HG03558 (cell line): ENCODE results near the gene HAGHL.
"Not testable (repeated sequence)": the region's sequence is repeated elsewhere in the genome, so short reads cannot be mapped to it uniquely, and the experiment has no call there.

Experiments
- ATAC-seq: cut with Tn5 transposase; IDR thresholded peaks from one replicate; pipeline ENCODE4 v1.9.1; 2021; ENCODE audit warnings: moderate number of reproducible peaks; ENCODE audit not compliant: unreplicated experiment; ENCODE audit errors: extremely low read depth

Gene HAGHL

DNA sequence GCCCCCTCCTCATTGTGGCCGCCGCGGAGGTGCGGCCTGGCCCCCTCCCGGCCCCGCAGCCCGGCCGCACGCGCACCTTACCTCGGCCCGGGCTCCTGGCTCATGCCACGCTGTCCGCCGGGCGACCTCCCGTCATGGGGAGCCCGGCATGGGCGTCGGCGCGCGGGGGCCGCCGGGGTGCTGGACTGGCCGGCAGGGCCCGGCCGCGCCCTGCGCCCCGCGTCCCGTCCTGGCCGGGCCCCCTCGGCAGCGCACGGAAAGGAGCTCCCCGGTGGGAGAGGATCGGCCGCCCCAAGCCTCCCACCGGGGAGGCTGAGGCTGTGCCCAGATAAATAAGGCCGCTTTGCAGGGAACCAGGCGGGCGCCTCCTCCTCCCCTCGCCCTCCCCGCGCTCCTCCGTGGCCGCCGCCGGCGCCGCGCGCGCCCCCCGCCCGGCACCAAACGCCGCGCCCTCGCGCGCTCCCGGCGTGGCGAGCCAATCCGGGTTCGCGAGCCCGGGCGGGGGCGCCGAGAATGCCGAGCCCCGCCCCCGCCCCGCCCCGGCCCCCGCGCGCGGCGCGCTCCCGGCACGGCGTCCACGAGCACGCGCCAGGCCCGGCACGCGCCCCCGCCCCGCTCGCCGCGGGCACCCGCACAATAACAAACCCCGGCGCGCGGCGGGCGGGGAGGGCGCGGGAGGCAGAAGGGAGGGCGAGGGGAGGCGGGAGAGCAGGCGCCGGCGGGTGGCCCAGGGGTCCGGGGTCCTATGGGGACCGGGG is 21.3 kb upstream of the HAGHL start, which contains the start of gene FBXL16:
TSS of gene FBXL16 (minus strand) at position 371 of the 758 bp plus-strand sequence. CDS start 8,396 bp downstream, outside the sequence.
- no peak for ATAC-seq

DNA sequence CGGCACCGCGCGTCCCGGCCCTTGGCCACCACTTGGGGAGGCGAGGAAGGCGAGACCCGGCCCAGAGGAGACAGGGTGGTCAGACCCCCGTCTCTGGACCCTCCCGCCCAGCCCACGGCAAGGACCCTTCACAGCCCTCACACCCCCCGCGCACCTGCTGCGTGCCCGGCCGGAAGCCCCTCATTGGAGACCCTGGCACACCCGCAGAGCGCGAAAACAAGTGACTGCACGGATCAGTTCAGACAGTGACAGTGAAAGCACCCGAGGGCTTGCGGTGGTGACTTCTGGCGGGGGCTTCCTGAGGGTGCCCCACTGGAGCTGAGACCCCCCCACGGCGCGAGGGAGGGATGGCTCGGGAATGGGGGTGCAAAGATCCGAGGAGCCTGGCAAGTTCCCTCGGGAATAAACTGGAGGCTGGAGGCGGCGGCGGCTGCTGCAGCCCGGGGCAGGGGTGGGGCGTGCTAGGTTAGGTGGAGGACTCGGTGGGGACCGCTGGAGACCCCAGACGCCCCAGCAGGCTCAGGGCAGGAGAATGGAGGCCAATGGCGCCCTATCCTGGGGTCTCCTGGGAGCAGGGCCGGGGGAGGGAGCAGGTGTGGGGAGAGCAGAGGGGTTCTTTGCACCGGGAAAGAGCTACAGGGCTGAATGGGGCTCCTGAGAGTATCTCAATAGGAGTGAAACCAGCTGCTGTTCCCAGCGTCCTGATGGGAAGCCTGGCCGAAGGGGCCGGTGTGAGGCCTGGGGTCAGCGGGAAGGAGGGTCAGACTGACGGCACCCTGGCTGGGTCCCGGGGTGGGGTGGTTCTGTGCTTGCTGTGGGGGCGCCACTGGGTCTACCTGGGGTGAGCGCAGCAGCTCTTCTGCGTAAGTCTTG is 20.5 kb upstream of the HAGHL start:
- ATAC-seq = no peak

- no peak for ATAC-seq
These were observed 19.8 kb upstream of the HAGHL start for GRCh38 chr16:707062-707538.

GRCh38 chr16:708019-708418 is 18.9 kb upstream of the HAGHL start:
- ATAC-seq = no peak

DNA sequence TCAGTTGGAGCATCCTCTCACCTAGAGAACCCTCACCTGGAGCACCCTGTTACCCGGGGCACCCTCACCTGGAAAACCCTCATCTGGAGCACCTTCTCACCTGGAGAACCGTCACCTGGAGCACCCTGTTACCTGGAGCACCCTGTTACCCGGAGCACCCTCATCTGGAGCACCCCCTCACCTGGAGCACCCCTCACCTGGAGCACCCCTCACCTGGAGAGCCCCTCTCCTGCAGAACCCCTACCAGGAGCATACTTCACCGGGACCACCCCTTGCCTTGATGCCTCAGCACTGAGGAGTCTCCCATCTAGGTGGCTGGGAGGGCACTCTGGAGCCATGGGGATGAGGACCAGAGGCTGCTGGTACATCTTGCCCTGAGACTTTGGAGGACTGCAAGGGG is 17.9 kb upstream of the HAGHL start:
- no peak for ATAC-seq

GRCh38 chr16:709566-710499 is 17.1 kb upstream of the HAGHL start:
- no peak for ATAC-seq

GRCh38 chr16:710500-711075 is 16.3 kb upstream of the HAGHL start:
- ATAC-seq = no peak

DNA sequence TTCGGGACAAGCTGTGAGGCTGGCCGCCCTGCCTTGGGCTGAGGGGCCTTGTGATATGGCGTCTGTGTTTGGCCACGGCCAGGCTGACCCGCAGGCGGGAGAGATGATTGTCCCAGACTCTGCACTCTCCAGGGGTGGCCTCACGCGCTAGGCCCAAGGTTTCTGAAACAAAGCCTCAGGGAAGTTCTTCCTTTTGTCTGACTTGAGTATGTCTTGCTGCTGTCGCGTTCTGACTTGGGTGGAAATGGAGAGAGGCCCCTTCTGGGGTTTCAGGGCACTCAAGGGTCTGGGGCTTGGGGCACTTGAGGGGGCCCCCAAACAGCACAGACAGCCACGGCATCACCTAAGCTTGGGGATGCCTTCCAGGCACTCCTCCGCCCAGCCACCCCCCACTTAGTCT is 15.8 kb upstream of the HAGHL start:
- no peak for ATAC-seq

- ATAC-seq = no peak
These were observed 15.2 kb upstream of the HAGHL start for GRCh38 chr16:711548-712320.

- ATAC-seq = not testable (repeated sequence)
These were observed 14.1 kb upstream of the HAGHL start for GRCh38 chr16:712740-713250.

- ATAC-seq = no peak
These were observed 12.8 kb upstream of the HAGHL start for GRCh38 chr16:714079-714478.

DNA sequence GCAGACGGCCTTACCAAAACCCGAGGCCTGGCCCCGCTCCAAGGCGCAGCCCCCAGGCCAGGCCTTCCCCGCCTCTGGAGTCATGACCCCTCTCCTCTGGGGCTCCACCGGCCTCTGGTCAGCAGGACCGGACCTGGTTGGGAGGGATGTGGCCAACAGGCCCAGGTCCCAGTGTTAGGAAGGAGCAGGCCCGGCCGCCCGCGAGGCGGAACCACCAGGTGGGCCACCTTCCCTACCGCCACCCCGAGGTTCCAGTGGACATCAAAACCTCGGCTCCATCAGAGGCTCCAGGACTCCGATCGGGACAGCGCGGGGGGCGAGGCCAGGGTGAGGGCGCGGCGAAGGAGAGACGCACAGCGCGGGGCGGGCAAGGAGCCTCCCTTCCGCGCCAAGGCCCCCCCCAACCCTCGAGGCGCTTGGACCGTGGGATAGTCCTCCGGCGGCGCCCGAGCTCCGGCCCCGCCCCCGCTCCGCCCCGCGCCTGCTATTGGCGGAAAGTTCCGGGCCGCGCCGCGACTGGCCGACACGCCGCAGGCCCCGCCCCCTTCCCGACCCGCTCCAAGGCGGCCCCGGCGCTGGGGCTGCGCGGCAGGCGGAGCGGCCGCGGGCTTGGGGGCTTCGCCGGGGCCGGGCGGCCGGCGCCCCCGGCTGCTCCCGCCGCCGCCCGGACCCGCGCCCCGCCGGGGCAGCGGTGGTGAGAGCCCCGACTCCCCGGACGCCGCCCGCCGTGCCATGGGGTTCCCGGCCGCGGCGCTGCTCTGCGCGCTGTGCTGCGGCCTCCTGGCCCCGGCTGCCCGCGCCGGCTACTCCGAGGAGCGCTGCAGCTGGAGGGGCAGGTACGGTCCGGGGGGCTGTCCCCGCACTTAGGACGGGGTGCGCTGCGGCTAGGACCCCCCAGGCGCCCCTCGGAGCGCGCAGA is 12.1 kb upstream of the HAGHL start, which contains the start of gene METRN:
TSS of gene METRN (plus strand) at position 561 of the 919 bp plus-strand sequence. CDS start at position 733, 172 bp downstream.
- ATAC-seq = no peak

DNA sequence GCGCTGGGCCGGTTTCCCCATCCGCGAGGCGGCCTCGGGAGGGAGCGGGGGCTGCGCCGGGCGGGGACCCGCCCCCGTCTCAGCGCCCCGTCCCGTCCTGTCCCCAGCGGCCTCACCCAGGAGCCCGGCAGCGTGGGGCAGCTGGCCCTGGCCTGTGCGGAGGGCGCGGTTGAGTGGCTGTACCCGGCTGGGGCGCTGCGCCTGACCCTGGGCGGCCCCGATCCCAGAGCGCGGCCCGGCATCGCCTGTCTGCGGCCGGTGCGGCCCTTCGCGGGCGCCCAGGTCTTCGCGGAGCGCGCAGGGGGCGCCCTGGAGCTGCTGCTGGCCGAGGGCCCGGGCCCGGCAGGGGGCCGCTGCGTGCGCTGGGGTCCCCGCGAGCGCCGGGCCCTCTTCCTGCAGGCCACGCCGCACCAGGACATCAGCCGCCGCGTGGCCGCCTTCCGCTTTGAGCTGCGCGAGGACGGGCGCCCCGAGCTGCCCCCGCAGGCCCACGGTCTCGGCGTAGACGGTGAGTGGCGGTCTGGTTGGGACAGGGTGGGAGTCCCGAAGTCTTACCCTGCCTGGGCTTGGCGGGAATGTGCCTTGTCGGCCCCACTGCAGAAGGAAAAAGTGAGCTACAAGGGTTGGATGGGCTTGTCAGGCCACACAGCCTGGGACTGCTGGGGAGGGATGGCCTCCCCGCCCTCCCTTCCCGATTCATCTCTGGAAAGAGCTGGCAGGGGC is 11.3 kb upstream of the HAGHL start:
- no peak for ATAC-seq

- ATAC-seq = no peak
These were observed 10.7 kb upstream of the HAGHL start for GRCh38 chr16:716200-716568.

DNA sequence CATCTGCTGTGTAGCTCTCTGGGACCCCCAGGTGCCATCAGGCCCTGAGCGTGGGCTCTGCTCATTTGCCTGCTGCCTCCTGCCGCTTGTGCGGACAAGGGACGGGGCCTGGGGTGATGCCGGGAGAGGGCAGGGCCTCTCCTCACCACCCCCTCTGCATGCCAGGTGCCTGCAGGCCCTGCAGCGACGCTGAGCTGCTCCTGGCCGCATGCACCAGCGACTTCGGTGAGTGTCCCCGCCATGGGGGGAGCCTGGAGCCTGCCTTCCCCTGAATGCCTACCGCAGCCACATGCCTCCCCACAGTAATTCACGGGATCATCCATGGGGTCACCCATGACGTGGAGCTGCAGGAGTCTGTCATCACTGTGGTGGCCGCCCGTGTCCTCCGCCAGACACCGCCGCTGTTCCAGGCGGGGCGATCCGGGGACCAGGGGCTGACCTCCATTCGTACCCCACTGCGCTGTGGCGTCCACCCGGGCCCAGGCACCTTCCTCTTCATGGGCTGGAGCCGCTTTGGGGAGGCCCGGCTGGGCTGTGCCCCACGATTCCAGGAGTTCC is 10.1 kb upstream of the HAGHL start:
- ATAC-seq = no peak

GRCh38 chr16:717450-718245 is 9.3 kb upstream of the HAGHL start:
- no peak for ATAC-seq
